HG02852 (cell line): ENCODE measurements around the gene HMGN2.
A peak's percentile ranks its signal among the peaks of the same experiment; 100 is the strongest.
"Not testable (repeated sequence)": the region's sequence is repeated elsewhere in the genome, so short reads cannot be mapped to it uniquely, and the experiment has no call there.

Experiments
- ATAC-seq: cut with Tn5 transposase; IDR thresholded peaks from one replicate; pipeline ENCODE4 v1.9.1; 2021; ENCODE audit warnings: mild to moderate bottlenecking, moderate library complexity; ENCODE audit not compliant: unreplicated experiment

HMGN2 gene

GRCh38 chr1:26476958-26477357, 4.7 kb downstream of the HMGN2 start:
- no peak for ATAC-seq

GRCh38 chr1:26477446-26478152, 5.4 kb downstream of the HMGN2 start:
- no peak for ATAC-seq

- ATAC-seq, result no peak
Observed at GRCh38 chr1:26478159-26478558, 5.9 kb downstream of the HMGN2 start.

- ATAC-seq, result no peak
Observed at GRCh38 chr1:26478988-26479387, 6.7 kb downstream of the HMGN2 start.

GRCh38 chr1:26482921-26483320, 10.7 kb downstream of the HMGN2 start:
- ATAC-seq, result no peak

GRCh38 chr1:26483980-26484379, 11.7 kb downstream of the HMGN2 start:
- ATAC-seq, result no peak

GRCh38 chr1:26490155-26490554, 17.9 kb downstream of the HMGN2 start:
- no peak for ATAC-seq

GRCh38 chr1:26493267-26493666, 21.0 kb downstream of the HMGN2 start:
- no peak for ATAC-seq

GRCh38 chr1:26493938-26494337, 21.7 kb downstream of the HMGN2 start:
- ATAC-seq, result no peak

- no peak for ATAC-seq
Observed at GRCh38 chr1:26496861-26497260, 24.6 kb downstream of the HMGN2 start.

- no peak for ATAC-seq
Observed at GRCh38 chr1:26498894-26499293, 26.7 kb downstream of the HMGN2 start.

- peak; percentile 56 for ATAC-seq
Observed at GRCh38 chr1:26500488-26501175, 28.4 kb downstream of the HMGN2 start.

- not testable (repeated sequence) for ATAC-seq
Observed at GRCh38 chr1:26510711-26511110, 38.5 kb downstream of the HMGN2 start.

GRCh38 chr1:26515836-26516235, 43.6 kb downstream of the HMGN2 start:
- ATAC-seq, result not testable (repeated sequence)

- no peak for ATAC-seq
Observed at GRCh38 chr1:26516987-26517765, 44.9 kb downstream of the HMGN2 start.

- no peak for ATAC-seq
Observed at GRCh38 chr1:26517766-26518049, 45.5 kb downstream of the HMGN2 start.

GRCh38 chr1:26518355-26518754, 46.1 kb downstream of the HMGN2 start:
- ATAC-seq, result no peak

GRCh38 chr1:26520339-26520738, 48.1 kb downstream of the HMGN2 start:
- no peak for ATAC-seq

GRCh38 chr1:26521669-26522030, 49.4 kb downstream of the HMGN2 start:
- no peak for ATAC-seq

- no peak for ATAC-seq
Observed at GRCh38 chr1:26522073-26522472, 49.8 kb downstream of the HMGN2 start.

- ATAC-seq, result no peak
Observed at GRCh38 chr1:26524181-26524580, 51.9 kb downstream of the HMGN2 start.
